ENCODE data around the gene LTC4S. TPM values are rescaled to one million over a fixed set of nuclear protein-coding genes. Genes with fewer than 3 reads are reported as not detected.

Gene LTC4S
- total and polyA plus RNA-seq, 4 donors: 1.3 to 3.3 (median 2.1) TPM

GRCh38 chr5:179829732-179830435, 36.1 kb downstream of the LTC4S start:
- Histone ChIP-seq H3K9ac (ENCODE audit: low read depth in 1 of 2, low read length in 2 of 2) (no peak overlapping the region), H3K4me1 (ENCODE audit: control insufficient read depth in 4 of 4, insufficient read depth in 4 of 4, low read length in 3 of 4) (peaks cover 0 to 44% (median 32%) of the 10 kb centered on the region in 4 donors), H3K9me3 (ENCODE audit: control insufficient read depth in 4 of 4, low read length in 3 of 4) (no peaks in the 10 kb centered on the region), H3K4me3 (ENCODE audit: low read depth in 1 of 3, low read length in 3 of 3) (no peak overlapping the region), H3K36me3 (ENCODE audit: control insufficient read depth in 4 of 4, insufficient read depth in 3 of 4, low read depth in 1 of 4, low read length in 3 of 4) (peaks cover 27 to 63% (median 60%) of the 10 kb centered on the region in 4 donors), H3K27me3 (ENCODE audit: control insufficient read depth in 4 of 4, insufficient read depth in 4 of 4, low read length in 3 of 4) (no peaks in the 10 kb centered on the region), H3K27ac (ENCODE audit: low read depth in 1 of 2, low read length in 2 of 2) (no peak overlapping the region)
- 59% methylated on average over 7 of the region's 7 CpGs for WGBS
- no peak for DNase-seq (ENCODE audit: low spot score)
- TF ChIP-seq ATF3 (IDR thresholded peaks at IDR 0.05) (no peak), RXRA (IDR thresholded peaks at IDR 0.05) (no peak), CTCF (IDR thresholded peaks at IDR 0.05; ENCODE audit: low read depth, low read length, missing input control) (no peak), JUND (IDR thresholded peaks at IDR 0.05) (no peak), REST (IDR thresholded peaks at IDR 0.05) (no peak), FOXA1 (IDR thresholded peaks at IDR 0.05) (no peak), TAF1 (conservative IDR thresholded peaks at IDR 0.05) (no peak), MAX (IDR thresholded peaks at IDR 0.05) (no peak), RAD21 (IDR thresholded peaks at IDR 0.05) (no peak), HNF4G (IDR thresholded peaks at IDR 0.05) (no peak), YY1 (IDR thresholded peaks at IDR 0.05) (no peak), NR2F2 (IDR thresholded peaks at IDR 0.05) (no peak), ZBTB33 (IDR thresholded peaks at IDR 0.05) (no peak), EGR1 (IDR thresholded peaks at IDR 0.05; ENCODE audit: low read depth in 2 of 2) (no peak), FOXA2 (IDR thresholded peaks at IDR 0.05) (no peak)
